Thyroid gland (tissue), 4 donors: ENCODE measurements around the gene LRRC27.

Experiments
- CTCF ChIP-seq, 6 experiments: fragments of 200-600 bp in 3 of 6; fragments of 450-650 bp in 3 of 6; sonication (generic) in 3 of 6; IDR thresholded peaks; one replicate each; pipeline ENCODE4 v1.5.1; 2016 to 2019; ENCODE audit warnings: antibody characterized with exemption in 6 of 6, mild to moderate bottlenecking in 2 of 6, inconsistent platforms in 1 of 6, moderate library complexity in 1 of 6
- POLR2A ChIP-seq, 2 donors: fragments of 450-650 bp; IDR thresholded peaks; one replicate each; pipeline ENCODE4 v1.6.1; 2017; ENCODE audit warnings: antibody characterized with exemption in 2 of 2, mild to moderate bottlenecking in 2 of 2, moderate library complexity in 1 of 2

- TF ChIP-seq POLR2A (IDR thresholded peaks at IDR 0.05), result no peak
- no peak for TF ChIP-seq CTCF (IDR thresholded peaks at IDR 0.05)
Measured at GRCh38 chr10:132376394-132376851, 44.4 kb downstream of the LRRC27 start.
